IMR-90 (cell line): Measurements from ENCODE around the gene E2F3.

Source experiments
- BHLHE40 ChIP-seq: fragments of 150-350 bp; IDR thresholded peaks from 2 replicates; pipeline ENCODE4 v1.6.1; 2016; ENCODE audit warnings: mild to moderate bottlenecking, low read depth, low read length
- CEBPB ChIP-seq: IDR thresholded peaks from 2 replicates; pipeline ENCODE4 v1.6.1; 2012; ENCODE audit warnings: low read depth, low read length, improper control_type of control experiment
- FOS ChIP-seq: fragments of 150-350 bp; IDR thresholded peaks from 2 replicates; pipeline ENCODE4 v1.6.1; 2016; ENCODE audit warnings: low read depth, low read length
- MAFK ChIP-seq: IDR thresholded peaks from 2 replicates; pipeline ENCODE4 v1.6.1; 2012; ENCODE audit warnings: low read depth, low read length, improper control_type of control experiment
- POLR2A ChIP-seq: IDR thresholded peaks from 2 replicates; pipeline ENCODE4 v1.6.1; 2012; ENCODE audit warnings: mild to moderate bottlenecking, low read depth, low read length
- RAD21 ChIP-seq: IDR thresholded peaks from 2 replicates; pipeline ENCODE4 v1.6.1; 2012; ENCODE audit warnings: low read length, improper control_type of control experiment
- RFX5 ChIP-seq: IDR thresholded peaks from 2 replicates; pipeline ENCODE4 v1.8.0; 2012; ENCODE audit warnings: low read depth, mild to moderate bottlenecking, low read length, moderate library complexity
- SMC3 ChIP-seq: fragments of 150-350 bp; IDR thresholded peaks from 2 replicates; pipeline ENCODE4 v1.6.1; 2016; ENCODE audit warnings: low read depth, mild to moderate bottlenecking, antibody characterized with exemption, low read length, moderate library complexity
- TF ChIP-seq, protein P1 (sequence below): fragments of 150-350 bp; IDR thresholded peaks from 2 replicates; pipeline ENCODE4 v1.6.1; 2016; ENCODE audit warnings: low read depth, mild to moderate bottlenecking, low read length, moderate library complexity, borderline replicate concordance
- TF ChIP-seq, protein P2 (sequence below): conservative IDR thresholded peaks from 2 replicates; pipeline ENCODE4 v1.5.1; 2012; ENCODE audit warnings: mild to moderate bottlenecking, low read depth, low read length, improper control_type of control experiment
- TF ChIP-seq, protein P3 (sequence below): fragments of 150-350 bp; IDR thresholded peaks from 2 replicates; pipeline ENCODE4 v1.6.1; 2017; ENCODE audit warnings: mild to moderate bottlenecking, antibody characterized with exemption, low read length, low read depth

DNA sequence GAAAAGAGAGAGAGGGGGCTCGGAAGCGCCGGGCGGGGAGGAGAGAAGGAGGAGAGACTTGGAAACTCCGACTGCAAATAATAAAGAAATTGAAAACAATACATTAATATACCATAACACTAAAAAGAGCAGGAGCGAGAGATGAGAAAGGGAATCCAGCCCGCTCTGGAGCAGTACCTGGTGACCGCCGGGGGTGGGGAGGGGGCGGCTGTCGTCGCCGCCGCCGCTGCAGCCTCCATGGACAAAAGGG lies 338 bp downstream of the E2F3 start:
- TF ChIP-seq, protein P1, sequence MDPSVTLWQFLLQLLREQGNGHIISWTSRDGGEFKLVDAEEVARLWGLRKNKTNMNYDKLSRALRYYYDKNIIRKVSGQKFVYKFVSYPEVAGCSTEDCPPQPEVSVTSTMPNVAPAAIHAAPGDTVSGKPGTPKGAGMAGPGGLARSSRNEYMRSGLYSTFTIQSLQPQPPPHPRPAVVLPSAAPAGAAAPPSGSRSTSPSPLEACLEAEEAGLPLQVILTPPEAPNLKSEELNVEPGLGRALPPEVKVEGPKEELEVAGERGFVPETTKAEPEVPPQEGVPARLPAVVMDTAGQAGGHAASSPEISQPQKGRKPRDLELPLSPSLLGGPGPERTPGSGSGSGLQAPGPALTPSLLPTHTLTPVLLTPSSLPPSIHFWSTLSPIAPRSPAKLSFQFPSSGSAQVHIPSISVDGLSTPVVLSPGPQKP: no peak
- TF ChIP-seq POLR2A (no peak; the same call in 1 of the 2 replicates), CEBPB (no peak), SMC3 (no peak), BHLHE40 (no peak), RAD21 (no peak), FOS (no peak), MAFK (no peak), RFX5 (no peak)
- TF ChIP-seq, protein P2, sequence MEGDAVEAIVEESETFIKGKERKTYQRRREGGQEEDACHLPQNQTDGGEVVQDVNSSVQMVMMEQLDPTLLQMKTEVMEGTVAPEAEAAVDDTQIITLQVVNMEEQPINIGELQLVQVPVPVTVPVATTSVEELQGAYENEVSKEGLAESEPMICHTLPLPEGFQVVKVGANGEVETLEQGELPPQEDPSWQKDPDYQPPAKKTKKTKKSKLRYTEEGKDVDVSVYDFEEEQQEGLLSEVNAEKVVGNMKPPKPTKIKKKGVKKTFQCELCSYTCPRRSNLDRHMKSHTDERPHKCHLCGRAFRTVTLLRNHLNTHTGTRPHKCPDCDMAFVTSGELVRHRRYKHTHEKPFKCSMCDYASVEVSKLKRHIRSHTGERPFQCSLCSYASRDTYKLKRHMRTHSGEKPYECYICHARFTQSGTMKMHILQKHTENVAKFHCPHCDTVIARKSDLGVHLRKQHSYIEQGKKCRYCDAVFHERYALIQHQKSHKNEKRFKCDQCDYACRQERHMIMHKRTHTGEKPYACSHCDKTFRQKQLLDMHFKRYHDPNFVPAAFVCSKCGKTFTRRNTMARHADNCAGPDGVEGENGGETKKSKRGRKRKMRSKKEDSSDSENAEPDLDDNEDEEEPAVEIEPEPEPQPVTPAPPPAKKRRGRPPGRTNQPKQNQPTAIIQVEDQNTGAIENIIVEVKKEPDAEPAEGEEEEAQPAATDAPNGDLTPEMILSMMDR: no peak
- TF ChIP-seq, protein P3, sequence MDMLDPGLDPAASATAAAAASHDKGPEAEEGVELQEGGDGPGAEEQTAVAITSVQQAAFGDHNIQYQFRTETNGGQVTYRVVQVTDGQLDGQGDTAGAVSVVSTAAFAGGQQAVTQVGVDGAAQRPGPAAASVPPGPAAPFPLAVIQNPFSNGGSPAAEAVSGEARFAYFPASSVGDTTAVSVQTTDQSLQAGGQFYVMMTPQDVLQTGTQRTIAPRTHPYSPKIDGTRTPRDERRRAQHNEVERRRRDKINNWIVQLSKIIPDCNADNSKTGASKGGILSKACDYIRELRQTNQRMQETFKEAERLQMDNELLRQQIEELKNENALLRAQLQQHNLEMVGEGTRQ: no peak
